ENCODE measurements around the gene MEIS3.

Gene MEIS3

DNA sequence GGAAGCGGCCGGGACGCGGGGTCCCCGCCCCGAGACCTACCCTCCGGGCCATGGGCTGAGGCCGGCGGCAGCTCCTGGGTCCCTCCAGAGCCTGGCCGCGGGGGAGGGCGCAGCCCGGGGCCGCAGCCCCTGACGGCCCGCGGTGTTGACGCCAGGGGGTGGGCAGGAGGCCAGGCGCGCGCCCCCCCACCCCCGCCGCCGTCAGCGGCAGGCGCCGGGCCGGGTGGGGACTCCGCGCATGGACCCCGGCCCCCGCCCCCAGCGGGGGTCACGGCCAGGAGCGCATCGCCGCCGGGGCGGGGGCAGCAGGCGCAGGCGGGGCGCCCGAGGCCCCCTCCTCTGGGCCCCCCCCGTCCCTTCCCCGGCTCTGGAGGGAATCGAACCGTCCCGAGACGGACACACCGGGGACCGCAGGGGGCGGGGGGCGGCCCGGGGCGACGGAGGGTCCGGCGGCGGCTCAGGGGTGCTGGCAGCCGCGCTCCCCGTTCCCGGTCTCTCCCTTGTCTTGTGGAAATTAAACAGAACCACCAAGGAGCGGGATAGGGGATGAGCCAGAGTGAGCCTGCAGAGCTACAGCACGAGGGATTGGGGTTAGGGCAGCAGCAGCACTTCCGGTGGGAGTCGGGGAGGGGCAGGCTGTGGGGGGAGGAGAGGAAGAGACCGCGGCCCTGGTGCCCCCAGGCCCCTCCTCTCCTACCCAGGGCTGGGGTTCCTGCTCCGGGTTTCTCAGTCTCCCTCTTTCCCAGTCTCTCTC lies at the start of gene MEIS3:
Gene MEIS3 (minus strand): TSS at position 498 of the 754 bp plus-strand sequence. CDS start 446 bp downstream, at position 52.
- peaks cover 6% of the 10 kb centered on the region for H3K4me1 ChIP-seq (ENCODE audit: insufficient read depth, low read length)
- peaks cover 16 to 79% of the 10 kb centered on the region in 2 donors for H3K27me3 ChIP-seq (ENCODE audit: control insufficient read depth in 1 of 2, insufficient read depth in 2 of 2, low read length in 2 of 2)
- H3K36me3 ChIP-seq (ENCODE audit: insufficient read depth, low read length), result no peaks in the 10 kb centered on the region
- peak within 1 kb of the TSS; percentile 27 to 47 for H3K4me3 ChIP-seq (ENCODE audit: low read depth in 1 of 2, low read length in 2 of 2)
- no peak within 1 kb of the TSS for H3K27ac ChIP-seq (ENCODE audit: low read depth, low read length)
- no peak within 1 kb of the TSS for H3K9ac ChIP-seq (ENCODE audit: low read length)
- no peaks in the 10 kb centered on the region for H3K9me3 ChIP-seq (ENCODE audit: low read length)

DNA sequence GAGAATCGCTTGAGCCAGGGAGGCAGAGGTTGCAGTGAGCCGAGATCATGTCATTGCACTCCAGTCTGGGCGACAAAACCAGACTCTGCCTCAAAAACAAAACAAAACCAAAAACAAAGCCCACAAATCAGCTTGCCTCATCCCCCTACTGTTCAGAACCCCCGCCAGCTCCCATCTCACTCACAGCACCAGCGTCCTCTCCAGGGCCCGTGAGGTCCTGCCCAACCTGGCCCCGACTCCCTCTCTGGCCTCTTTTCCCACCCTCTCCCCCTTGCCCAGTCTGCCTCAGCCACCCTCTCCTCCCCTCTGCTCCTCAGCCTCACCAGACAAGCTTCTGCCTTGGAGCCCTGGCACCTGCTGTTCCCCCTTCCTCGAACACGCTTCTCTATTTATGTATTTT lies 48.6 kb upstream of the MEIS3 start:
- Histone ChIP-seq H3K27me3 (ENCODE audit: control insufficient read depth in 1 of 2, insufficient read depth in 2 of 2, low read length in 2 of 2) (peaks cover 6 to 16% of the 10 kb centered on the region in 2 donors), H3K27ac (ENCODE audit: low read depth, low read length) (no peak overlapping the region)

DNA sequence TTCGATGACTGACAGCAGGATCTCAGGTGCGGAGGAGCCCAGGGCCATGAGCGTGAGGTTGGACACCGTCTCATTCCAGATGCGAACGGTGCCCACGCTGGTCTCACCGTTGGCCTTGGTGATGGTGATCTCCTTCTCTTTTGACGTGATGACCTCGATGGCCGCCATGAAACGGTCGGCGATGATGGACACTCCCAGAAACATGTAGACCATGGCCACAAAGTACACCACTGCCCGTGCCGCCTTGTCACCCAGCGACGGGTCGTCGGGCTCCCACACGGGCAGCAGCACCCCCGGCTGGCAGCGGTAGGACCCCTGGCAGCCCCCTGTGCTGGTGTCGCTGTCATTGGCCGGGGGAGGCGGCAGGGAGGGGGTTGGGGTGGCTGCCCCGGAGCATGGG lies 46.6 kb upstream of the MEIS3 start:
- Histone ChIP-seq H3K4me1 (ENCODE audit: insufficient read depth, low read length) (peaks cover 22% of the 10 kb centered on the region), H3K9me3 (ENCODE audit: low read length) (no peaks in the 10 kb centered on the region), H3K9ac (ENCODE audit: low read length) (no peak overlapping the region), H3K4me3 (ENCODE audit: low read depth in 1 of 2, low read length in 2 of 2) (no peak overlapping the region), H3K27me3 (ENCODE audit: control insufficient read depth in 1 of 2, insufficient read depth in 2 of 2, low read length in 2 of 2) (peaks cover 6 to 16% of the 10 kb centered on the region in 2 donors), H3K36me3 (ENCODE audit: insufficient read depth, low read length) (no peaks in the 10 kb centered on the region), H3K27ac (ENCODE audit: low read depth, low read length) (no peak overlapping the region)

More for the DNA sequence above, 48.6 kb upstream of the MEIS3 start:
- Histone ChIP-seq H3K9me3 (ENCODE audit: low read length) (no peaks in the 10 kb centered on the region), H3K36me3 (ENCODE audit: insufficient read depth, low read length) (no peaks in the 10 kb centered on the region), H3K4me3 (ENCODE audit: low read depth in 1 of 2, low read length in 2 of 2) (no peak overlapping the region), H3K9ac (ENCODE audit: low read length) (no peak overlapping the region), H3K4me1 (ENCODE audit: insufficient read depth, low read length) (peaks cover 27% of the 10 kb centered on the region)

DNA sequence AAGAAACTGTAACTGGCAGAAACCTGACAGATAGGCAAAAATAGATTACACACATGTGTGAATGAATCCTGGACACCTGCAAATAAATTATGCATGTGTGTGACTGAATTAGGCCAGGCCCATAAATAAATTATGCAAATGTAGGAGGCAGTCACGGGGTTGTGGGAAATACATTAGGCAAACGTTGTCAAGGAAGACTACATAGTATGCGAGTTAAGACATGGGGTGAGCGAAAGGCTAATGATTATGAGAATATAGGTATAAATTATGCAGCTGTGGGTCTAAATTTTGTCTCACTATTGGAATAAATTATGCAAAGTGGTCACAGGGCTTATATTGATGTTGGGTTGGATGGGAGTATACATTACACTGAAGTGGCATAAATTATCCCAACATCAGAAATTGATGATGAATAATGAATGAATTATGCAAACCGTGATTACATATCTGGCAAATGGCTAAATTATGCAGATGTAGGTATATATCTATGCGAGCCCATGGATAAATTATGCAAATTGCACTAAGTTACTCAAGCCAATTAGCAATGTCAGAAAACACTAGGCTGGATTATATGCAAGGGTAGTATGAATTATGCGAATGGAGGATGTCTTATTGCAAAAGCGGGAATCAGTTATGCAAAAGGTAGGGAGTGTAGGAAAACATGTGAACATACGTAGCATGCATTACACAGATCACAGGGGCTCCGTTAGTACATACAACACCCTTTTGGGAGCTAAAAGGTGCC lies 45.5 kb upstream of the MEIS3 start:
- Histone ChIP-seq H3K9ac (ENCODE audit: low read length) (no peak overlapping the region), H3K27me3 (ENCODE audit: control insufficient read depth in 1 of 2, insufficient read depth in 2 of 2, low read length in 2 of 2) (peaks cover 0 to 18% of the 10 kb centered on the region in 2 donors), H3K36me3 (ENCODE audit: insufficient read depth, low read length) (no peaks in the 10 kb centered on the region), H3K27ac (ENCODE audit: low read depth, low read length) (no peak overlapping the region), H3K9me3 (ENCODE audit: low read length) (no peaks in the 10 kb centered on the region), H3K4me1 (ENCODE audit: insufficient read depth, low read length) (peaks cover 13% of the 10 kb centered on the region), H3K4me3 (ENCODE audit: low read depth in 1 of 2, low read length in 2 of 2) (no peak overlapping the region)

DNA sequence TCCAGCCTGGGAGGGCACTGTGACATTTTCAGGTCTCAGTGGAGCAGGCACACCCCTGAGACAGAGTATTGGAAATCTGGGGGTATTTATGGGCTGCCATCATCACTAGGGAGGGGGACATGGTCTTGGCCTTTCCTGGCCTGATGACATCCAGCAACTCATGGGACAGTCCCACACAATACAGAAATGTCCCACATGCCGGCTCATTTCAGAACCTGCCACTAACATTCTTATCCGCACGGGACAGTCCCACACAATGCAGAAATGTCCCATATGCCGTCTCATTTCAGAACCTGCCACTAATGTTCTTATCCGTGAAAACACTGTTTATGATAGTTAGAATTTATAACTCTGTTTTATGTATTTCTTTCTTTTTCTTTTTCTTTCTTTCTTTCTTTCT lies 42.5 kb upstream of the MEIS3 start:
- Histone ChIP-seq H3K27ac (ENCODE audit: low read depth, low read length) (no peak overlapping the region), H3K9ac (ENCODE audit: low read length) (no peak overlapping the region), H3K36me3 (ENCODE audit: insufficient read depth, low read length) (no peaks in the 10 kb centered on the region), H3K4me3 (ENCODE audit: low read depth in 1 of 2, low read length in 2 of 2) (no peak overlapping the region), H3K27me3 (ENCODE audit: control insufficient read depth in 1 of 2, insufficient read depth in 2 of 2, low read length in 2 of 2) (peaks cover 0 to 15% of the 10 kb centered on the region in 2 donors), H3K4me1 (ENCODE audit: insufficient read depth, low read length) (no peaks in the 10 kb centered on the region), H3K9me3 (ENCODE audit: low read length) (no peaks in the 10 kb centered on the region)

DNA sequence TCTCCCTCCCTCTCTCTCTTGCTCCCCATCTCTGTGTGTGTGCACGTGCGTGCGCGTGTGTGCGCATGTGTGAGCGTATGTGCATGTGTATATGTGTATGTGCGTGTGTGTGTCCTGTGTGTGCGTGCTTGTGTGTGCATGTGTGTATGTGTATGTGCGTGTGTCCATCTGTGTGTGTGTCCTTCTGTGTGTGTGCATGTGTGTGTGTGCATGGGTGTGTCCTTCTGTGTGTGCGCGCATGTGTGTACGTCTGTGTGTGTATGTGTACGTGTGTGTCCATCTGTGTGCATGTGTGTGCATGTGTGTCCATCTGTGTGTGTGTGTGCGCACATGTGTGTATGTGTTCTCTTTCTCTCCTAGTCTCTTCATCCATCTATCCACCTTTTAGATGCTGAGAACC lies 40.1 kb upstream of the MEIS3 start:
- no peaks in the 10 kb centered on the region for H3K36me3 ChIP-seq (ENCODE audit: insufficient read depth, low read length)
- H3K27me3 ChIP-seq (ENCODE audit: control insufficient read depth in 1 of 2, insufficient read depth in 2 of 2, low read length in 2 of 2), result peaks cover 0 to 20% of the 10 kb centered on the region in 2 donors
- H3K9me3 ChIP-seq (ENCODE audit: low read length), result peaks cover 4% of the 10 kb centered on the region
- H3K9ac ChIP-seq (ENCODE audit: low read length), result no peak overlapping the region
- H3K4me3 ChIP-seq (ENCODE audit: low read depth in 1 of 2, low read length in 2 of 2), result no peak overlapping the region
- no peak overlapping the region for H3K27ac ChIP-seq (ENCODE audit: low read depth, low read length)
- H3K4me1 ChIP-seq (ENCODE audit: insufficient read depth, low read length), result no peaks in the 10 kb centered on the region

DNA sequence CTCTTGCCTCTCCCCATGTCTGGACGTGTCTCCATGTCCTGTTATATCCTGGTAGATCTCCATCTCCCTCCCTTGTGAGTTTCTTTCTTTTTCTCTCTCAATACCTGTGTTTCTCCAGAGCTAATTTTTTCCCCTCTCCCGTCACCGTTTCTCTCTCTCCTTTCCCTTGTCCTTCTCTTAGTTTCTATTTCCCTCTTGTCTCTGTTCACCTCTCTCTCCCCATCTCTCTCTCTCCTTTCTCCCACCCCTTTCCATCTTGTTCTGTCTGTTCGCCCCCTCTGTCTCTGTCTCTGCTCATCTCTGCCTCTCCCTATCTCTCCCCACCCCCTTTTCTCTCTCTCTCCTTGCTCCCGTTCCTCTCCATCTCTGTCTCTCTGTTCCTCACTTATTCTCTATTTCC lies 39.3 kb upstream of the MEIS3 start:
- Histone ChIP-seq H3K36me3 (ENCODE audit: insufficient read depth, low read length) (no peaks in the 10 kb centered on the region), H3K9ac (ENCODE audit: low read length) (no peak overlapping the region), H3K27ac (ENCODE audit: low read depth, low read length) (no peak overlapping the region), H3K27me3 (ENCODE audit: control insufficient read depth in 1 of 2, insufficient read depth in 2 of 2, low read length in 2 of 2) (peaks cover 0 to 20% of the 10 kb centered on the region in 2 donors), H3K4me3 (ENCODE audit: low read depth in 1 of 2, low read length in 2 of 2) (no peak overlapping the region), H3K4me1 (ENCODE audit: insufficient read depth, low read length) (no peaks in the 10 kb centered on the region), H3K9me3 (ENCODE audit: low read length) (peaks cover 4% of the 10 kb centered on the region)

DNA sequence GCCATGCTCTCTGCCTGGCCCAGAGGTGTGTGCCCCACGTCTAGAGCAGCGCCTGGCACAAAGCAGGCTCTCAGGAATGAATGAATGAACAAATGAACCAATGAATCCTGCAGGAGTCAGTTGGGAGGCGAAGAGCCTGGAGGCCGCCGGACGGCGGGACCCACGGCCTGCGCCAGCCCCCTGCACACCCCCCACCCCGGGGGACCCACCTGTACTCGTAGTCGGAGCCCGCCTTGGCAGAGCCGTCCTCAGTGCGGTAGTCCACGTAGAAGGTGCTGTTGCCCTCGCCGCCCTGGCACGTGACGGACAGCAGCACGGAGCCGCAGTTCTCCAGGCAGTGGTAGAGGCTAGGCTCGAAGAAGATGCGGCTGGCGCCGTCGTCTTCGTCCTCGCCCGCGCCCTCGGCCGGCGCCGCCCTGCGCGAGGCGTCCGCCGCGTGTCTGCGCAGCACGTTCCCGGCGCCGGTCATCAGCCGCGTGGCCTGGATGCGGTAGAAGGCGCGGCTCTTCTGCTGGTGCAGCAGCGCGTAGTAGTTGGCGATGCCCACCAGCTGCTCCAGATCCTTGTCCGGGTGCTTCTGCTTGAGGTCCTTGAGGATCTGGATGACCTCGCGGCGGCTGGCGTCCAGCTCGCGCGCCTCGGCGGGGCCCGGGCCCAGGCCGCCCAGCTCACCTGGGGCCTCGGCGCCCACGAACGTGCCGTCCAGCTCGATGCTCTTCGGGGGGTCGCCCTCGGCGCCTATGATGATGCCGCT lies 37.6 kb upstream of the MEIS3 start:
- no peak overlapping the region for H3K4me3 ChIP-seq (ENCODE audit: low read depth in 1 of 2, low read length in 2 of 2)
- peaks cover 0 to 20% of the 10 kb centered on the region in 2 donors for H3K27me3 ChIP-seq (ENCODE audit: control insufficient read depth in 1 of 2, insufficient read depth in 2 of 2, low read length in 2 of 2)

DNA sequence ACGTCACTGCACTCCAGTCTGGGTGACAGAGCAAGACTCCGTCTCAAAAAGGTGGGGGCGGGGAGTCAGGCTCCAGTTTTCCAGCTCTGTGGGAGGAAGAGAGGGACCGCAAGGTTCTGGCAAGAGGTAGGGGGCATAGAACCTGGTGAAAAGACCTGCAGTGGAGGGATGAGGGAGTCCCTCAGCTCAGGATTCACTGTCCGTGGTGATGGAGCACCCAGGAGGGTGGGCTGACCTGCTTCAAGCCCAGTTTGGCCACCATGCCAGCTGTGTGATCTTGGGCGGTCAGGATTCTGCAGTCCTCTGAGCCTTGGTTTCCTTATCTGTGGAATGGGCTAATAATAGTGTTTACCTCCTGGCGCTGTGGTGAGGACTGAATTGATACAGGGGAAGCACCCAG lies 31.2 kb upstream of the MEIS3 start:
- Histone ChIP-seq H3K9me3 (ENCODE audit: low read length) (peaks cover under 1% of the 10 kb centered on the region), H3K27me3 (ENCODE audit: control insufficient read depth in 1 of 2, insufficient read depth in 2 of 2, low read length in 2 of 2) (peaks cover 15 to 25% of the 10 kb centered on the region in 2 donors), H3K4me3 (ENCODE audit: low read depth in 1 of 2, low read length in 2 of 2) (no peak overlapping the region), H3K9ac (ENCODE audit: low read length) (no peak overlapping the region), H3K27ac (ENCODE audit: low read depth, low read length) (no peak overlapping the region), H3K4me1 (ENCODE audit: insufficient read depth, low read length) (peaks cover 8% of the 10 kb centered on the region), H3K36me3 (ENCODE audit: insufficient read depth, low read length) (no peaks in the 10 kb centered on the region)

More for the DNA sequence above, 37.6 kb upstream of the MEIS3 start:
- Histone ChIP-seq H3K36me3 (ENCODE audit: insufficient read depth, low read length) (no peaks in the 10 kb centered on the region), H3K9ac (ENCODE audit: low read length) (no peak overlapping the region), H3K4me1 (ENCODE audit: insufficient read depth, low read length) (no peaks in the 10 kb centered on the region), H3K27ac (ENCODE audit: low read depth, low read length) (no peak overlapping the region), H3K9me3 (ENCODE audit: low read length) (peaks cover 4% of the 10 kb centered on the region)

DNA sequence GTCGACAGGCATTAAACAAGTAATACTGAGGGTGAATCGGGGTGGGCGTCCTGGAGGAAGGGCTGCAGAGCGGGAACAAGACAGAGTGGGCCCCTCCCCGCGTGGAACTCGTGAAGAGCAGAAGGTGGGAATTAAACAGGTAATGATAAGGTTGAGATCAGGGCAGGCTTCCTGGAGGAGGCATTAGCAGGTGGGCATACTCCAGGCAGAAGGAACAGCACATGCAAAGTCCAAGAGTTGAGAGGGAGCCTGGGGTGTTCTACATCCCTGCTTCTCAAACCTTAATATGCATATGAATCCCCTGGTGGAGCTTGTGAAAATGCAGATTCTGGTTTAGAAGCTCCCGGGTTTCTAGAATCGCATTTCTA lies 29.0 kb upstream of the MEIS3 start:
- Histone ChIP-seq H3K4me1 (ENCODE audit: insufficient read depth, low read length) (peaks cover 9% of the 10 kb centered on the region), H3K27me3 (ENCODE audit: control insufficient read depth in 1 of 2, insufficient read depth in 2 of 2, low read length in 2 of 2) (peaks cover 17 to 33% of the 10 kb centered on the region in 2 donors), H3K4me3 (ENCODE audit: low read depth in 1 of 2, low read length in 2 of 2) (no peak overlapping the region)

More for the DNA sequence above, 29.0 kb upstream of the MEIS3 start:
- no peak overlapping the region for H3K9ac ChIP-seq (ENCODE audit: low read length)
- H3K36me3 ChIP-seq (ENCODE audit: insufficient read depth, low read length), result no peaks in the 10 kb centered on the region
- H3K9me3 ChIP-seq (ENCODE audit: low read length), result no peaks in the 10 kb centered on the region
- no peak overlapping the region for H3K27ac ChIP-seq (ENCODE audit: low read depth, low read length)

Measured in muscle layer of colon (tissue), 2 donors.